Measurements from ENCODE around the gene MNDA.
"Not testable (repeated sequence)": the region's sequence is repeated elsewhere in the genome, so short reads cannot be mapped to it uniquely, and the experiment has no call there.

Gene MNDA

GRCh38 chr1:158818560-158818959 lies 12.6 kb upstream of the MNDA start:
- no peaks in the 10 kb centered on the region for H3K36me3 ChIP-seq (replicated peaks)
- H3K9me3 ChIP-seq = no peaks in the 10 kb centered on the region
- no peaks in the 10 kb centered on the region for H3K4me1 ChIP-seq
- H3K27me3 ChIP-seq (ENCODE audit: low read depth) = no peaks in the 10 kb centered on the region
- no peak for DNase-seq (ENCODE audit: low spot score in 2 of 2)
- in situ Hi-C loops (cut with MboI; ENCODE audit: low sequenced_read_pairs) = no loop called here
- no peak overlapping the region for H3K4me3 ChIP-seq

- H3K27me3 ChIP-seq (ENCODE audit: low read depth) = no peaks in the 10 kb centered on the region
- no peaks in the 10 kb centered on the region for H3K36me3 ChIP-seq (replicated peaks)
- H3K4me1 ChIP-seq = no peaks in the 10 kb centered on the region
- in situ Hi-C loops (cut with MboI; ENCODE audit: low sequenced_read_pairs) = no loop called here
- DNase-seq (ENCODE audit: low spot score in 2 of 2) = no peak
- no peaks in the 10 kb centered on the region for H3K9me3 ChIP-seq
- no peak overlapping the region for H3K4me3 ChIP-seq
These were observed 12.1 kb upstream of the MNDA start for GRCh38 chr1:158818975-158819431.

- H3K4me3 ChIP-seq = no peak overlapping the region
- in situ Hi-C loops (cut with MboI; ENCODE audit: low sequenced_read_pairs) = no loop called here
- no peaks in the 10 kb centered on the region for H3K4me1 ChIP-seq
- no peak for DNase-seq (ENCODE audit: low spot score in 2 of 2)
- no peaks in the 10 kb centered on the region for H3K36me3 ChIP-seq (replicated peaks)
- H3K9me3 ChIP-seq = no peaks in the 10 kb centered on the region
- no peaks in the 10 kb centered on the region for H3K27me3 ChIP-seq (ENCODE audit: low read depth)
These were observed 11.4 kb upstream of the MNDA start for GRCh38 chr1:158819461-158820443.

DNA sequence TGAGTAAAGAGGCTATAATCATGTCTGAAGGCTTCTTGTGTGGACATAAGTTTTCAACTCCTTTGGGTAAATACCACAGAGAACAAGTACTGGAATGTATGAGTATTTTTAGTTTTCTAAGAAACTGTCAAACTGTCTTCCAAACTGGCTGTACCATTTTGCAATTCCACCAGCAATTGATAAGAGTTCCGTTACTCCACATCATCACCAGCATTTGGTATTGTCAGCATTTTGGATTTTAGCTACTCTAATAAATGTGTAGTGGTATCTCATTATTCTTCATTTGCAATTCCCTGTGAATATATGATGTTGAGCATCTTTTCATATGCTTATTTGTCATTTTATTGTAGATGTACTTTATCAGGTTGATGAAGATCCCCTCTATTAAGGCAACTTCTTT lies 9.4 kb upstream of the MNDA start:
- no peak overlapping the region for H3K4me3 ChIP-seq
- in situ Hi-C loops (cut with MboI; ENCODE audit: low sequenced_read_pairs) = no loop called here
- H3K27me3 ChIP-seq (ENCODE audit: low read depth) = no peaks in the 10 kb centered on the region
- no peaks in the 10 kb centered on the region for H3K9me3 ChIP-seq
- DNase-seq (ENCODE audit: low spot score in 2 of 2) = no peak
- H3K36me3 ChIP-seq (replicated peaks) = no peaks in the 10 kb centered on the region
- H3K4me1 ChIP-seq = no peaks in the 10 kb centered on the region

DNA sequence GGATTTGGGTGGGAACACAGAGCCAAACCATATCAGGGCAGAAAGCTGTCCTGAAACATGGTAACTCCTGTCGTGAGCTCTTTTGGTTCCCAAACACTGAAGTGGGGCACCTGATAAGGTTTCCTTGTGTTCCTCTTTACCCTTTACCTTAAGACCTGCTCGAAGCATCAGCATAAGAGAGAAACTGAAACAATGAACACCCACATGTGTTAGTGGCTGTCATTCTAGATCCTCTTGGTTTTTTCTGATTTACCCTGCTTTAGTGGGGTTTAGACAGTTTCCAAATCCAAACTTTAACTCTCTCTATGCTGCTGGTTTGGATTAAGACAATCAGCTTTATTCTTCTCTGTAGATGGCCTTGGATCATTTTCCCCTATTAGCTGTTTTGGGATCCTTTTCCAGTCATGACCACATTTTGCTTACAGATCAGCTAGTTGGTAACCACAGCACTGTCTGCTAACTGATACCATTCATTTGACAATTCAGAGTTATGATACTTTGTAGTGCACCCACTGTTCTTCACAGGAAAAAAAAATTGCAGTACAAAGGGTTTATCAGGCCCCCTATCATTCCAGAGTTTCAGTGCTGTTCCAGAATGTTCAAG lies 975 bp upstream of the MNDA start:
- Histone ChIP-seq H3K4me3 (no peak overlapping the region), H3K36me3 (replicated peaks) (no peaks in the 10 kb centered on the region), H3K27me3 (ENCODE audit: low read depth) (no peaks in the 10 kb centered on the region), H3K4me1 (no peaks in the 10 kb centered on the region), H3K9me3 (no peaks in the 10 kb centered on the region)
- DNase-seq (ENCODE audit: low spot score in 2 of 2) = no peak
- in situ Hi-C loops (cut with MboI; ENCODE audit: low sequenced_read_pairs) = no loop called here

GRCh38 chr1:158833264-158833663 lies 2.1 kb downstream of the MNDA start:
- no peaks in the 10 kb centered on the region for H3K27me3 ChIP-seq (ENCODE audit: low read depth)
- no peaks in the 10 kb centered on the region for H3K4me1 ChIP-seq
- H3K9me3 ChIP-seq = no peaks in the 10 kb centered on the region
- H3K4me3 ChIP-seq = no peak overlapping the region
- DNase-seq (ENCODE audit: low spot score in 2 of 2) = no peak
- no peaks in the 10 kb centered on the region for H3K36me3 ChIP-seq (replicated peaks)
- in situ Hi-C loops (cut with MboI; ENCODE audit: low sequenced_read_pairs) = no loop called here

GRCh38 chr1:158836038-158836437 lies 4.9 kb downstream of the MNDA start:
- H3K9me3 ChIP-seq = no peaks in the 10 kb centered on the region
- no peak overlapping the region for H3K4me3 ChIP-seq
- no peaks in the 10 kb centered on the region for H3K27me3 ChIP-seq (ENCODE audit: low read depth)
- H3K4me1 ChIP-seq = no peaks in the 10 kb centered on the region
- in situ Hi-C loops (cut with MboI; ENCODE audit: low sequenced_read_pairs) = no loop called here
- no peaks in the 10 kb centered on the region for H3K36me3 ChIP-seq (replicated peaks)
- DNase-seq (ENCODE audit: low spot score in 2 of 2) = no peak

DNA sequence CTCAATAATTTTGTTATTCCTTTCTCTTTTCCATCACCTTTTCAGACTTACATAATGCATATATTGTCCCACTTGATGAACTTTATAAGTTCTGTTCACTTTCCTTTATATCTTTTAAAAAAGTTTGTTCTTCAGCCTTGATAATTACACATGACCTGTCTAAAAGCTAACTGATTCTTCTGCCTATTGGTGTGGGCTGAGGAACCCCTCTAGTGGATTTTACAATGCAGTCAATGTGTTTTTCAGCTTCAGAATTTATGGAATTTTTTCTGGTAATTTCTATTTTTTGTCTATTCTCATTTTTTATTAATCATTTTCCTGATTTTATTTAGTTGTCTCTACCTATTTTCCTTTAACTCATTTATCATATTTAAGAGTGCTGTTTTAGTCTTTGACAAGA lies 7.5 kb downstream of the MNDA start:
- H3K4me3 ChIP-seq = no peak overlapping the region
- DNase-seq (ENCODE audit: low spot score in 2 of 2) = no peak
- H3K4me1 ChIP-seq = no peaks in the 10 kb centered on the region
- H3K27me3 ChIP-seq (ENCODE audit: low read depth) = no peaks in the 10 kb centered on the region
- no peaks in the 10 kb centered on the region for H3K9me3 ChIP-seq
- in situ Hi-C loops (cut with MboI; ENCODE audit: low sequenced_read_pairs) = no loop called here
- H3K36me3 ChIP-seq (replicated peaks) = no peaks in the 10 kb centered on the region

DNA sequence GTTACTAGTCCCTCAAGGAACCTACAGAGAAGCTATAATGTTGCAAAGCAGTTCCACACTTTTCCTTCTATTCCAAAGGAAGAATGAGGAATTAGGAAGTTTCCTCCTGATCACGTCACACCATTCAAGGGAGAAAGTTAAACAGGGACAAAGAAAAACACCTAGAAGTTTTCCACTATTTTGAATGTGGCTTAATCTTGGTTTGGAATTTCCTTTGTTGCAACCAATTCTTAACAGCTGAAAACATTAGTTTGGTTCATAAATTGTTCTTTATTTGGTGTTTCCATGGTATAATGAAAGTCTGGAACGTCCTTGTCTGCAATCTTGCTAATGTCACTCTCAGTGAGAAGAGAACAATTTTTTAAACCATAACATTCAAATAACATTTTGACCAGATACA lies 8.4 kb downstream of the MNDA start:
- Histone ChIP-seq H3K36me3 (replicated peaks) (no peaks in the 10 kb centered on the region), H3K27me3 (ENCODE audit: low read depth) (no peaks in the 10 kb centered on the region)

GRCh38 chr1:158840236-158840635 lies 9.1 kb downstream of the MNDA start:
- H3K36me3 ChIP-seq (replicated peaks) = no peaks in the 10 kb centered on the region
- H3K9me3 ChIP-seq = no peaks in the 10 kb centered on the region
- no peaks in the 10 kb centered on the region for H3K4me1 ChIP-seq
- no peak overlapping the region for H3K4me3 ChIP-seq
- H3K27me3 ChIP-seq (ENCODE audit: low read depth) = no peaks in the 10 kb centered on the region
- no peak for DNase-seq (ENCODE audit: low spot score in 2 of 2)
- in situ Hi-C loops (cut with MboI; ENCODE audit: low sequenced_read_pairs) = no loop called here

More for the DNA sequence above, 8.4 kb downstream of the MNDA start:
- in situ Hi-C loops (cut with MboI; ENCODE audit: low sequenced_read_pairs) = no loop called here
- no peak for DNase-seq (ENCODE audit: low spot score in 2 of 2)
- Histone ChIP-seq H3K9me3 (no peaks in the 10 kb centered on the region), H3K4me1 (no peaks in the 10 kb centered on the region), H3K4me3 (no peak overlapping the region)

DNA sequence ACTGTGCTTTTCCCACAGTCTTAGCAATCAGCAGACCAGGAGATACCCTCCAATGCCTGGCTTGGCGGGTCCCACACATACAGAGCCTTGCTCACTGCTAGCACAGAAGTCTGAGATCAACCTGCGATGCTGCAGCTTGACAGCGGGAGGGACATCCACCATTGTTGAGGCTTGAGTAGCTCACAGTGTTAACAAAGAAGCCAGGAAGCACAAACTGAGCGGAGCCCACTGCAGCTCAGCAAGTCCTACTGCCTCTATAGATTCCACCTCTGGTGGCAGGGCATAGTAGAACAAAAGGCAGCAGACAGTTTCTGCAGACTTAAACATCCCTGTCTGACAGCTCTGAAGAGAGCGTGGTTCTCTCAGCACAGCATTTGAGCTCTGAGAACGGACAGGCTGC lies 33.4 kb downstream of the MNDA start:
- Histone ChIP-seq H3K4me1 (no peaks in the 10 kb centered on the region), H3K27me3 (ENCODE audit: low read depth) (no peaks in the 10 kb centered on the region), H3K9me3 (no peaks in the 10 kb centered on the region), H3K4me3 (no peak overlapping the region), H3K36me3 (replicated peaks) (no peaks in the 10 kb centered on the region)
- no peak for DNase-seq (ENCODE audit: low spot score in 2 of 2)
- in situ Hi-C loops (cut with MboI; ENCODE audit: low sequenced_read_pairs) = no loop called here

- DNase-seq (ENCODE audit: low spot score in 2 of 2); H3K36me3 ChIP-seq (replicated peaks); H3K4me3 ChIP-seq; H3K27me3 ChIP-seq (ENCODE audit: low read depth); H3K9me3 ChIP-seq; in situ Hi-C loops (cut with MboI; ENCODE audit: low sequenced_read_pairs); H3K4me1 ChIP-seq: not testable (repeated sequence)
These were observed 39.3 kb downstream of the MNDA start for GRCh38 chr1:158870438-158870837.

DNA sequence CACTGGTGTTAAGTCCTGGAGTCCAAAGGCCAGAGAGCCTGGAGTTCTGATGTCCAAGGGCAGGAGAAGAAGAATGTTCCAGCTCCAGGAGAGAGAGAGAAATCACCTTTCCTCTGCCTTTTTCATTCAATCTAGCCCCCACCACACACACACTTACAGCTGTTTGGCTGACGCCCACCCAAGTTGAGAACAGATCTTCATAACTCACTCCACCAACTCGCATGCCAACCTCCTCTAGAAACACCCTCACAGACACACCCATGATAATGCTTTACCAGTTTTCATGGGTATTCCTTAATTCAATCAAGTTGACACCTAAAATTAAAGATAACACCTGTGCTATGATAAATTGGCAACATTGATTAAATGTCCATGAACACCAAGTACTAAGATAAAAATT lies 42.0 kb downstream of the MNDA start:
- Histone ChIP-seq H3K4me1 (no peaks in the 10 kb centered on the region), H3K36me3 (replicated peaks) (no peaks in the 10 kb centered on the region), H3K4me3 (no peak overlapping the region), H3K27me3 (ENCODE audit: low read depth) (no peaks in the 10 kb centered on the region), H3K9me3 (no peaks in the 10 kb centered on the region)
- DNase-seq (ENCODE audit: low spot score in 2 of 2) = no peak
- in situ Hi-C loops (cut with MboI; ENCODE audit: low sequenced_read_pairs) = no loop called here

- Histone ChIP-seq H3K27me3 (ENCODE audit: low read depth) (no peaks in the 10 kb centered on the region), H3K4me1 (no peaks in the 10 kb centered on the region), H3K4me3 (no peak overlapping the region), H3K9me3 (no peaks in the 10 kb centered on the region), H3K36me3 (replicated peaks) (no peaks in the 10 kb centered on the region)
- no peak for DNase-seq (ENCODE audit: low spot score in 2 of 2)
- in situ Hi-C loops (cut with MboI; ENCODE audit: low sequenced_read_pairs) = no loop called here
These were observed 62.5 kb downstream of the MNDA start for GRCh38 chr1:158893654-158894053.

Data from HAP-1 (cell line).